ENCODE results near the gene MYMX. TPM values are rescaled to one million over a fixed set of nuclear protein-coding genes. Genes with fewer than 3 reads are reported as not detected.
A peak's percentile ranks its signal among the peaks of the same experiment; 100 is the strongest.

The MYMX gene
- total RNA-seq, 1 donor from 2014 or later = 0.91 TPM

DNA sequence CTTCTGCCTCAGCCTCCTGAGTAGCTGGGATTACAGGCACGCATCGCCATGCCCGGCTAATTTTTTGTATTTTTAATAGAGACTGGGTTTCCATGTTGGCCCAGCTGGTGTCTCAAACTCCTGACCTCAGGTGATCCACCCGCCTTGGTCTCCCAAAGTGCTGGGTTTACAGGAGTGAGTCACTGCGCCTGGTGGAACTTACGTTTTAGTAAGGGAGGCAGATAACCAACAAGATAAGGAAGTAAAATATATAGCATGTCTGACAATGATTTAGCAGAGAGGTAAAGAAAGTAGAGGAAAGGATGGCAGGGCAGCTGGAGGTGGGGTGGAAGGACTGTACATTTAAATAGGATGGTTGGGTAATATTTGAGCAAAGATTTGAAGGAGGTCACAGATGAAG, 12.8 kb upstream of the MYMX start:
- TF ChIP-seq, protein P1, sequence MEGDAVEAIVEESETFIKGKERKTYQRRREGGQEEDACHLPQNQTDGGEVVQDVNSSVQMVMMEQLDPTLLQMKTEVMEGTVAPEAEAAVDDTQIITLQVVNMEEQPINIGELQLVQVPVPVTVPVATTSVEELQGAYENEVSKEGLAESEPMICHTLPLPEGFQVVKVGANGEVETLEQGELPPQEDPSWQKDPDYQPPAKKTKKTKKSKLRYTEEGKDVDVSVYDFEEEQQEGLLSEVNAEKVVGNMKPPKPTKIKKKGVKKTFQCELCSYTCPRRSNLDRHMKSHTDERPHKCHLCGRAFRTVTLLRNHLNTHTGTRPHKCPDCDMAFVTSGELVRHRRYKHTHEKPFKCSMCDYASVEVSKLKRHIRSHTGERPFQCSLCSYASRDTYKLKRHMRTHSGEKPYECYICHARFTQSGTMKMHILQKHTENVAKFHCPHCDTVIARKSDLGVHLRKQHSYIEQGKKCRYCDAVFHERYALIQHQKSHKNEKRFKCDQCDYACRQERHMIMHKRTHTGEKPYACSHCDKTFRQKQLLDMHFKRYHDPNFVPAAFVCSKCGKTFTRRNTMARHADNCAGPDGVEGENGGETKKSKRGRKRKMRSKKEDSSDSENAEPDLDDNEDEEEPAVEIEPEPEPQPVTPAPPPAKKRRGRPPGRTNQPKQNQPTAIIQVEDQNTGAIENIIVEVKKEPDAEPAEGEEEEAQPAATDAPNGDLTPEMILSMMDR (IDR thresholded peaks at IDR 0.05; ENCODE audit: partially characterized antibody, unreplicated experiment) = no peak
- H3K9me3 Mint-ChIP-seq (ENCODE audit: unreplicated experiment) = peaks cover 2% of the 10 kb centered on the region
- H3K36me3 Mint-ChIP-seq (ENCODE audit: unreplicated experiment) = no peaks in the 10 kb centered on the region
- H3K4me3 Mint-ChIP-seq (ENCODE audit: unreplicated experiment) = no peak overlapping the region
- no peak overlapping the region for H3K27ac Mint-ChIP-seq (ENCODE audit: unreplicated experiment)
- peaks cover 4% of the 10 kb centered on the region for H3K27me3 Mint-ChIP-seq (ENCODE audit: unreplicated experiment)
- DNase-seq = no peak
- peaks cover 11% of the 10 kb centered on the region for H3K4me1 Mint-ChIP-seq (ENCODE audit: low read depth, unreplicated experiment)

DNA sequence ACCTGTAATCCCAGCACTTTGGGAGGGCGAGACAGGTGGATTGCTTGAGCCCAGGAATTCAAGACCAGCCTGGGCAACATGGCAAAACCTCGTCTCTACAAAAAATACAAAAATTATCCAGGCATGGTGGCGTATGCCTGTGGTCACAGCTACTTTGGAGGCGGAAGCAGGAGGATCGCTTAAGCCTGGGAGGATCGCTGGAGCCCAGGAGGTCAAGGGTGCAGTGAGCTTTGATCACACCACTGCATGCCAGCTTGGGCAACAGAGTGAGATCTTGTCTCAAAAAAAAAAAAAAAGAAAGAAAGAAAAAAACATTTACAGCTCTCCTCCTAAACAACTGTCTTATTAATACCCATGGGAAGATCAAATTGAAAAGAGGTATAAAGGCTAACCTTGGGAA, 8.8 kb upstream of the MYMX start:
- Mint-ChIP-seq H3K4me3 (ENCODE audit: unreplicated experiment) (no peak overlapping the region), H3K36me3 (ENCODE audit: unreplicated experiment) (no peaks in the 10 kb centered on the region), H3K9me3 (ENCODE audit: unreplicated experiment) (peaks cover 4% of the 10 kb centered on the region), H3K4me1 (ENCODE audit: low read depth, unreplicated experiment) (peaks cover 3% of the 10 kb centered on the region), H3K27ac (ENCODE audit: unreplicated experiment) (no peak overlapping the region), H3K27me3 (ENCODE audit: unreplicated experiment) (peaks cover 4% of the 10 kb centered on the region)
- no peak for DNase-seq
- TF ChIP-seq, protein P1 (IDR thresholded peaks at IDR 0.05; ENCODE audit: partially characterized antibody, unreplicated experiment) = no peak

GRCh38 chr6:44211284-44211683, 5.4 kb upstream of the MYMX start:
- H3K27me3 Mint-ChIP-seq (ENCODE audit: unreplicated experiment) = peaks cover 4% of the 10 kb centered on the region
- no peak for DNase-seq
- no peak overlapping the region for H3K27ac Mint-ChIP-seq (ENCODE audit: unreplicated experiment)
- TF ChIP-seq, protein P1 (IDR thresholded peaks at IDR 0.05; ENCODE audit: partially characterized antibody, unreplicated experiment) = no peak
- H3K4me3 Mint-ChIP-seq (ENCODE audit: unreplicated experiment) = no peak overlapping the region
- no peaks in the 10 kb centered on the region for H3K4me1 Mint-ChIP-seq (ENCODE audit: low read depth, unreplicated experiment)
- no peaks in the 10 kb centered on the region for H3K36me3 Mint-ChIP-seq (ENCODE audit: unreplicated experiment)
- H3K9me3 Mint-ChIP-seq (ENCODE audit: unreplicated experiment) = peaks cover 4% of the 10 kb centered on the region

- TF ChIP-seq, protein P1 (IDR thresholded peaks at IDR 0.05; ENCODE audit: partially characterized antibody, unreplicated experiment) = no peak
- H3K27ac Mint-ChIP-seq (ENCODE audit: unreplicated experiment) = no peak overlapping the region
- peaks cover 8% of the 10 kb centered on the region for H3K4me1 Mint-ChIP-seq (ENCODE audit: low read depth, unreplicated experiment)
- H3K4me3 Mint-ChIP-seq (ENCODE audit: unreplicated experiment) = no peak overlapping the region
- H3K9me3 Mint-ChIP-seq (ENCODE audit: unreplicated experiment) = peaks cover 2% of the 10 kb centered on the region
- DNase-seq = no peak
- H3K36me3 Mint-ChIP-seq (ENCODE audit: unreplicated experiment) = no peaks in the 10 kb centered on the region
- peaks cover 1% of the 10 kb centered on the region for H3K27me3 Mint-ChIP-seq (ENCODE audit: unreplicated experiment)
These were observed 2.4 kb upstream of the MYMX start for GRCh38 chr6:44214307-44214706.

DNA sequence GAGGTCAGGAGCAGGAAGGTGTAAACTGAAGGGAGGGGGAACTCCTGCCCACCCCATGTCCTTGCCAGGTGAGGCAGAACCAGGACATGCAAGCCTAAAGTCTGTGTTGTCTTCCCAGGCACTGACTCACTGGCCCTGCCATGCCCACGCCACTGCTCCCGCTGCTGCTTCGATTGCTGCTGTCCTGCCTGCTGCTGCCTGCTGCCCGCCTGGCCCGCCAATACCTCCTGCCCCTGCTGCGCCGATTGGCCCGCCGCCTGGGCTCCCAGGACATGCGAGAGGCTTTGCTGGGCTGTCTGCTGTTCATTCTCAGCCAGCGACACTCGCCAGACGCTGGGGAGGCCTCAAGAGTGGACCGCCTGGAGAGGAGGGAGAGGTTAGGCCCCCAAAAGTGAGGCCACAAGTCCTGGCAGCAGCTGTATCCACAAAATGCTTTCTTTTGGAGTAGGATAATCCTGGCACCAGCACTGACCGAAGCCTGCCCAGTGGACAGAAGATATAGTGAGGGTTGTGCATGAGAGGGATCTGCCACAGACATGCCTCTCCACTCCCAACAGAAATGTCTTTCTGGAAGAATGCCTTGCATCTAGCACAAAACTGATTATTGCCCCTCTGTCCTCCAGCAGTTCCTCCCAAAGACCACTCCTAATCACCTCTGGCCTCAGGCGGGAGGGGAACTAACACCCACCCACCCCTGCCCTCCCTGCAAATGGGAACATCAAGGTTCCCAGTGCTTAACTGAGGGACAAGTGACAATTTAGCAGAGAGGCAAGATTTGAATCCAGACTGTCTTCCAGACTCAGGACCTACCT, 812 bp downstream of the MYMX start:
- H3K27ac Mint-ChIP-seq (ENCODE audit: unreplicated experiment) = no peak overlapping the region
- peak overlapping the region; percentile 37 for H3K4me3 Mint-ChIP-seq (ENCODE audit: unreplicated experiment)
- H3K9me3 Mint-ChIP-seq (ENCODE audit: unreplicated experiment) = no peaks in the 10 kb centered on the region
- H3K4me1 Mint-ChIP-seq (ENCODE audit: low read depth, unreplicated experiment) = peaks cover 8% of the 10 kb centered on the region
- DNase-seq = peak; percentile 62
- H3K36me3 Mint-ChIP-seq (ENCODE audit: unreplicated experiment) = no peaks in the 10 kb centered on the region
- TF ChIP-seq, protein P1 (IDR thresholded peaks at IDR 0.05; ENCODE audit: partially characterized antibody, unreplicated experiment) = no peak
- peaks cover 1% of the 10 kb centered on the region for H3K27me3 Mint-ChIP-seq (ENCODE audit: unreplicated experiment)

Measured in glutamatergic neuron (in vitro differentiated cells).